ENCODE data around the gene MKRN1. TPM values are rescaled to one million over a fixed set of nuclear protein-coding genes. Genes with fewer than 3 reads are reported as not detected.

Gene MKRN1
- total and polyA plus RNA-seq, 4 donors = 18.7 to 103 (median 29.2) TPM

DNA sequence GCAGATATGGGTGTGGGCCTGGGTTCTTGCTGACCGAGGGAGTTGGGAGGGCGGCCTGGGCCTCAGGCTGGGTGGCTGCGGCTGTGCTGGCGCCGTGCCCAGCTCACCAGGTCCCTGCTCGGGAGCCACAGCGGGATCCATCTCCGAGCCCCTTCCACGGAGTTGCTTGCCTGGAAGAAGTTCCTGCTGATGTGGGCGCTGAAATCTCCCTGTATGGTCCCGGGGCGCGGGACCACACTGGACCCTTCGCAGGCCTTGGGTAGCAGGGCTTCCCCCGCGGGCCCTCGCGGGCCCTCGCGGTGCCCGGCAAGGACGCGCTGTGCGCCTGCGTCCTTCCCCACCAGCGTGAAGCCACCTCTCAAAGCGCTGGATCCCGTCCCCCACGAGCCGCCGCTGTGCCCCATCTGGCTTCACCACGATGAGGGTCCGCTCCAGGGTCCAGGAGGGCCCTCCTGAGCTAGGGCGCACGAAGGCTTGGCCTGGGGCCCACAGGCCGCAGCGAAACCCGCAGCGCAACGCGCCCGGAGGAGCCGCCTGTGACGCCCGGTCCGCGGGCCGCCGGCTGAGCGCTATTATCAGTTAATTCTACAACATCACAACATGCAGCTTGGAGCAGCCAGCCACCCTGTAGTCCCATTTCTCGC is 43.9 kb downstream of the MKRN1 start (continued):
- TF ChIP-seq, protein P1, sequence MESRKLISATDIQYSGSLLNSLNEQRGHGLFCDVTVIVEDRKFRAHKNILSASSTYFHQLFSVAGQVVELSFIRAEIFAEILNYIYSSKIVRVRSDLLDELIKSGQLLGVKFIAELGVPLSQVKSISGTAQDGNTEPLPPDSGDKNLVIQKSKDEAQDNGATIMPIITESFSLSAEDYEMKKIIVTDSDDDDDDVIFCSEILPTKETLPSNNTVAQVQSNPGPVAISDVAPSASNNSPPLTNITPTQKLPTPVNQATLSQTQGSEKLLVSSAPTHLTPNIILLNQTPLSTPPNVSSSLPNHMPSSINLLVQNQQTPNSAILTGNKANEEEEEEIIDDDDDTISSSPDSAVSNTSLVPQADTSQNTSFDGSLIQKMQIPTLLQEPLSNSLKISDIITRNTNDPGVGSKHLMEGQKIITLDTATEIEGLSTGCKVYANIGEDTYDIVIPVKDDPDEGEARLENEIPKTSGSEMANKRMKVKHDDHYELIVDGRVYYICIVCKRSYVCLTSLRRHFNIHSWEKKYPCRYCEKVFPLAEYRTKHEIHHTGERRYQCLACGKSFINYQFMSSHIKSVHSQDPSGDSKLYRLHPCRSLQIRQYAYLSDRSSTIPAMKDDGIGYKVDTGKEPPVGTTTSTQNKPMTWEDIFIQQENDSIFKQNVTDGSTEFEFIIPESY (IDR thresholded peaks at IDR 0.05) = no peak

DNA sequence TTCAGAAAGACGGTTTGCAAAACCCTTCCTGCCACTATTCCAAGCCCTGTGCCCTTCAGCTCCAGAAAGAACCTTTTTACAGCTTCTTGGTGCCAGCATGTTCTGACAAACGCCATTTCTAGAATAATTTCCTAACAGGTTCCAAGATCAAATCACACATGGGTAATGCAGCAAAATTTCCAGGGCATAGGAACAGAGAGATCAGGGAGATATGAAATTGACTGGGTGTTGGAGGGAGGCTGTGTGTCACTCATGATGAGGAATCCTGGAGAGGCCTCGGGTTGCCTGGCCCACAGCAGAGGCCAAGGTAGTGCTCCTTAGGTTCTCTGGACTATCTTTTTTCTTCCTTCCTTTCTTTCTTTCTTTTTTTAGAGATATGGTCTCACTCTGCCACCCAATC is 45.9 kb downstream of the MKRN1 start:
- Histone ChIP-seq H3K4me3 (ENCODE audit: low read depth in 1 of 3, low read length in 3 of 3) (no peak overlapping the region), H3K9ac (ENCODE audit: low read depth in 1 of 2, low read length in 2 of 2) (no peak overlapping the region), H3K4me1 (ENCODE audit: control insufficient read depth in 4 of 4, insufficient read depth in 4 of 4, low read length in 3 of 4) (peaks cover 0 to 2% (median 0%) of the 10 kb centered on the region in 4 donors), H3K27me3 (ENCODE audit: control insufficient read depth in 4 of 4, insufficient read depth in 4 of 4, low read length in 3 of 4) (no peaks in the 10 kb centered on the region), H3K36me3 (ENCODE audit: control insufficient read depth in 4 of 4, insufficient read depth in 3 of 4, low read depth in 1 of 4, low read length in 3 of 4) (no peaks in the 10 kb centered on the region), H3K27ac (ENCODE audit: low read depth in 1 of 2, low read length in 2 of 2) (no peak overlapping the region), H3K9me3 (ENCODE audit: control insufficient read depth in 4 of 4, low read length in 3 of 4) (no peaks in the 10 kb centered on the region)
- TF ChIP-seq, protein P2, sequence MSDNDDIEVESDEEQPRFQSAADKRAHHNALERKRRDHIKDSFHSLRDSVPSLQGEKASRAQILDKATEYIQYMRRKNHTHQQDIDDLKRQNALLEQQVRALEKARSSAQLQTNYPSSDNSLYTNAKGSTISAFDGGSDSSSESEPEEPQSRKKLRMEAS (IDR thresholded peaks at IDR 0.05) = no peak
- TF ChIP-seq JUND (IDR thresholded peaks at IDR 0.05) = no peak
- no peak for TF ChIP-seq HNF4A (conservative IDR thresholded peaks at IDR 0.05)
- TF ChIP-seq, protein P3, sequence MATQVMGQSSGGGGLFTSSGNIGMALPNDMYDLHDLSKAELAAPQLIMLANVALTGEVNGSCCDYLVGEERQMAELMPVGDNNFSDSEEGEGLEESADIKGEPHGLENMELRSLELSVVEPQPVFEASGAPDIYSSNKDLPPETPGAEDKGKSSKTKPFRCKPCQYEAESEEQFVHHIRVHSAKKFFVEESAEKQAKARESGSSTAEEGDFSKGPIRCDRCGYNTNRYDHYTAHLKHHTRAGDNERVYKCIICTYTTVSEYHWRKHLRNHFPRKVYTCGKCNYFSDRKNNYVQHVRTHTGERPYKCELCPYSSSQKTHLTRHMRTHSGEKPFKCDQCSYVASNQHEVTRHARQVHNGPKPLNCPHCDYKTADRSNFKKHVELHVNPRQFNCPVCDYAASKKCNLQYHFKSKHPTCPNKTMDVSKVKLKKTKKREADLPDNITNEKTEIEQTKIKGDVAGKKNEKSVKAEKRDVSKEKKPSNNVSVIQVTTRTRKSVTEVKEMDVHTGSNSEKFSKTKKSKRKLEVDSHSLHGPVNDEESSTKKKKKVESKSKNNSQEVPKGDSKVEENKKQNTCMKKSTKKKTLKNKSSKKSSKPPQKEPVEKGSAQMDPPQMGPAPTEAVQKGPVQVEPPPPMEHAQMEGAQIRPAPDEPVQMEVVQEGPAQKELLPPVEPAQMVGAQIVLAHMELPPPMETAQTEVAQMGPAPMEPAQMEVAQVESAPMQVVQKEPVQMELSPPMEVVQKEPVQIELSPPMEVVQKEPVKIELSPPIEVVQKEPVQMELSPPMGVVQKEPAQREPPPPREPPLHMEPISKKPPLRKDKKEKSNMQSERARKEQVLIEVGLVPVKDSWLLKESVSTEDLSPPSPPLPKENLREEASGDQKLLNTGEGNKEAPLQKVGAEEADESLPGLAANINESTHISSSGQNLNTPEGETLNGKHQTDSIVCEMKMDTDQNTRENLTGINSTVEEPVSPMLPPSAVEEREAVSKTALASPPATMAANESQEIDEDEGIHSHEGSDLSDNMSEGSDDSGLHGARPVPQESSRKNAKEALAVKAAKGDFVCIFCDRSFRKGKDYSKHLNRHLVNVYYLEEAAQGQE (IDR thresholded peaks at IDR 0.05) = no peak
- no peak for TF ChIP-seq GABPA (IDR thresholded peaks at IDR 0.05 in 1 of 2, conservative IDR thresholded peaks at IDR 0.05 in 1 of 2)
- TF ChIP-seq RXRA (IDR thresholded peaks at IDR 0.05) = no peak
- no peak for TF ChIP-seq HNF4G (IDR thresholded peaks at IDR 0.05)
- 89% methylated on average over 3 of the region's 3 CpGs for WGBS
- DNase-seq (ENCODE audit: low spot score) = no peak

DNA sequence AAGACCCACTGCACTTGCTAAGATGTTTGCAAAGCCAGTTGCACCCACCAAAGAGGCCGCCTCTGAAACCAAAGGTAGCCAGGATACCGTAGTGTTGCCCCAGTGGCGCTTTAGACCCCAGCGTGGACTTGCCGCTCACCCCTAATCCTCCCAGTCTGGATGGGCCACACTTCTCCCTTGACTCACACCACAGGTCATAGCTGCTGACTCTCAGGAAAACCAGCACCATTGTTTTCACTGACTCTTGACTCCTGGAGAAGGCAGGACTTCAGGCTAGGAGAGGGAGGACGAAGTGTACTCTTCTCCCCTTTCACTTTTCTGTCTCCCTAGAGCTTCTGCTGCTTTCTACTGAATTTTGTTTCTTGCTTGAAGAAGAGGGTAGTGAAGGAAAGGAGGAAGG is 53.2 kb downstream of the MKRN1 start:
- no peaks in the 10 kb centered on the region for H3K4me1 ChIP-seq (ENCODE audit: control insufficient read depth in 4 of 4, insufficient read depth in 4 of 4, low read length in 3 of 4)
- no peaks in the 10 kb centered on the region for H3K36me3 ChIP-seq (ENCODE audit: control insufficient read depth in 4 of 4, insufficient read depth in 3 of 4, low read depth in 1 of 4, low read length in 3 of 4)
- TF ChIP-seq HNF4A (conservative IDR thresholded peaks at IDR 0.05) = no peak
- no peak overlapping the region for H3K9ac ChIP-seq (ENCODE audit: low read depth in 1 of 2, low read length in 2 of 2)
- no peak overlapping the region for H3K4me3 ChIP-seq (ENCODE audit: low read depth in 1 of 3, low read length in 3 of 3)
- no peak for DNase-seq (ENCODE audit: low spot score)
- H3K27ac ChIP-seq (ENCODE audit: low read depth in 1 of 2, low read length in 2 of 2) = no peak overlapping the region
- no peaks in the 10 kb centered on the region for H3K27me3 ChIP-seq (ENCODE audit: control insufficient read depth in 4 of 4, insufficient read depth in 4 of 4, low read length in 3 of 4)
- no peaks in the 10 kb centered on the region for H3K9me3 ChIP-seq (ENCODE audit: control insufficient read depth in 4 of 4, low read length in 3 of 4)
- WGBS = 96% methylated on average over 6 of the region's 6 CpGs

DNA sequence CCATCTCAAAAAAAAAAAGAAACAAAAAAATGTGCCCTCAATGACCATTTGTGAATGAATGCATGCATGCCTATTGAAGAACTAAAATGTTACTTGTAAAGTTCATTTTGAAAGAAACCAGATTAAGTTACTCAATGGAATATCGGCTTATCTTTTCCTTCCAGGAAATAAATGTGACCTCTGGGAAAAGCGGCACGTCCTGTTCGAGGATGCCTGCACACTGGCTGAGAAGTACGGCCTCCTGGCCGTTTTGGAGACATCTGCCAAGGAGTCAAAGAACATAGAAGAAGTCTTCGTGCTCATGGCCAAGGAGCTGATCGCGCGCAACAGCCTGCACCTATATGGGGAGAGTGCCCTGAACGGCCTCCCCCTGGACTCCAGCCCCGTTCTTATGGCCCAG is 53.6 kb downstream of the MKRN1 start:
- Histone ChIP-seq H3K9ac (ENCODE audit: low read depth in 1 of 2, low read length in 2 of 2) (no peak overlapping the region), H3K27ac (ENCODE audit: low read depth in 1 of 2, low read length in 2 of 2) (no peak overlapping the region), H3K27me3 (ENCODE audit: control insufficient read depth in 4 of 4, insufficient read depth in 4 of 4, low read length in 3 of 4) (no peaks in the 10 kb centered on the region), H3K36me3 (ENCODE audit: control insufficient read depth in 4 of 4, insufficient read depth in 3 of 4, low read depth in 1 of 4, low read length in 3 of 4) (no peaks in the 10 kb centered on the region), H3K4me3 (ENCODE audit: low read depth in 1 of 3, low read length in 3 of 3) (no peak overlapping the region), H3K4me1 (ENCODE audit: control insufficient read depth in 4 of 4, insufficient read depth in 4 of 4, low read length in 3 of 4) (no peaks in the 10 kb centered on the region), H3K9me3 (ENCODE audit: control insufficient read depth in 4 of 4, low read length in 3 of 4) (no peaks in the 10 kb centered on the region)
- DNase-seq (ENCODE audit: low spot score) = no peak
- TF ChIP-seq NR2F2 (IDR thresholded peaks at IDR 0.05) = peak; percentile 76
- TF ChIP-seq SP1 (IDR thresholded peaks at IDR 0.05) = no peak
- 83% methylated on average over 12 of the region's 12 CpGs for WGBS

All from liver (tissue), 9 donors.